DMS53 (cell line): ENCODE data around the gene GUCD1.

Experiments
- DNase-seq: peaks from one replicate; lab custom pipeline; 2025; lab: John Stamatoyannopoulos, UW

GUCD1 gene

DNA sequence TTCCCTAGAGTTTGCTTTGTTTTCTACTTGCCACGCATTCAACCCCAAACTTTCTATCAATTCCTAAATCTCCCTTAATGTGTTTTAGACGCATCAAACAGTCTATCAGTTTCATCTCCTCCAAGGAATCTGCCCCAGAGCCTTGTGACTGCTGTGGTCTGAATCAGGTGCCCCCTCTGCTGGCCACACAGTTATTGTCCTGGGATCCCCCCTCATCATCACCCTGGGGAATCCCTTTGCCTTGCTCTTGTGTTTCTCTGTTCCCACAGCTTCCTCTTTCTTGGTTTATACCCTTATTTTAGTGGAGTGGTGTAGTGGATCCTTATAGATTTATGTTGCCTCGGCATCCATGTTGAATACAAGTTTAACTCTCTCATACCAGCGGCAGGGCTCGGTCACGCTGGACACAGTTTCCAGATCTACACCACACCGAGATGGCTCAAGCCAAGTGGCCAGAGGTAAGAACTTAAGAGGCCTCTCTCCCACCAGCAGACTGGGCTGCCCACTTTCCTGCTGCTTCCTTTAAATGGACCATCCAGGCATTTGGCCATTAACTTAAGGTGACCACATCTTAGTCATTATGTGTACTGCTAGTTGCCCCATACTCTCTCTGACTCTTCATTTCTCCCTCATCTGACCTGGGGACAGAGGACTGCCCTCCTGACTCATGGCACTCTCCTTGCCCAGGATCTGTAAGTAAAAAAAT lies 51.6 kb downstream of the GUCD1 start:
- peak; percentile 13 for DNase-seq

DNA sequence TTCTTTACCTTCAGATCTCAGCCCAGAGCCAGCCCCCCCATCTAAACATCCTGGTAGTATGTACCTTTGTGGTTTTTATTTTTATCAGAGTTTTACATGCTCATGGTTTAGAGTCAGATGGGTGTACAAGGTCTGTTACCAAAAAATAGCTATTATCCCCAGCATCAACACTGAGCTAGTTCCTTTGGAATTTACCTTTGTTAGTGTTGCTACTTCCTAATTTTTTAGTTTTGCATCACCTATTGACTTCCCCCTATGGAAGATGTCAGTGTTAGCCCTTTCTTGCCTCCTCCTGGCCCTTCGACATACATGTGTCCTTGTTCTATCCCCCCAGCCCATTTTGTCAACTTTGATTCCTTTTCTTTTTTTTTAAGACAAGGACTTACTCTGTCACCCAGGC lies 52.4 kb downstream of the GUCD1 start:
- no peak for DNase-seq

- no peak for DNase-seq
These were observed 52.9 kb downstream of the GUCD1 start for GRCh38 chr22:24502034-24502433.

DNA sequence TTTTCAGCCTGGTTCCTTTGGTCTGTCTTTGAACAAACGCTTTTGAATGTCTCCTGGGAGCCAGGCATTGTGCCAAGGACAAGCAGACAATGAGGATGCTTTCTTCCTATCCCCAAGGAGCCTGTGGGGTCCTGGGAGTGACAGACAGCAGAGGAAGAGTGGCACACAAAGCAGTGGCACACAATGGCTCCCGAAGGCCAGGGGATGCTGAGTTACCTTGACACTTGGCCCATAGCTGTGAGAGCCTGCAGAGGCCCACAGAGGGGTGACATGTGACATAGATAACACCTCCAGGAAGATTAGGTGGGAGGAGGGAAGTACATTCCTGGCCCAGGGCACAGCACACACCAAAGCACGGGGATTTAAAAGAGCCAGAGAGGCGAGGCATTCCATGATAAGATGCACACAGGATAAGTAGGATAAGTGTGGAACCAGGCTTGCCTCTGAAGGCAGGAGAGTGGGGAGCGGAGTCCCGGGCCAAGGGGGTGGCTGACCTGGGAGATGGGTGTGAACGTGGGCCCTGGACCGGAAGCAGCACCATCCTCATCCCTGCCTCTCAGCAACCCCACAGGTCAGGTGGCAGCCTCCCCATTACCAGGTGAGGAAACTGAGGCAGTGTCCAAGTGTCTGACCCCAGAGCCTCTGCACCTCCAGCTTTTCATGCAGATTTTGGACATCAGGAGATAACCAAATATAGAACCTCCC lies 53.5 kb downstream of the GUCD1 start:
- no peak for DNase-seq

DNA sequence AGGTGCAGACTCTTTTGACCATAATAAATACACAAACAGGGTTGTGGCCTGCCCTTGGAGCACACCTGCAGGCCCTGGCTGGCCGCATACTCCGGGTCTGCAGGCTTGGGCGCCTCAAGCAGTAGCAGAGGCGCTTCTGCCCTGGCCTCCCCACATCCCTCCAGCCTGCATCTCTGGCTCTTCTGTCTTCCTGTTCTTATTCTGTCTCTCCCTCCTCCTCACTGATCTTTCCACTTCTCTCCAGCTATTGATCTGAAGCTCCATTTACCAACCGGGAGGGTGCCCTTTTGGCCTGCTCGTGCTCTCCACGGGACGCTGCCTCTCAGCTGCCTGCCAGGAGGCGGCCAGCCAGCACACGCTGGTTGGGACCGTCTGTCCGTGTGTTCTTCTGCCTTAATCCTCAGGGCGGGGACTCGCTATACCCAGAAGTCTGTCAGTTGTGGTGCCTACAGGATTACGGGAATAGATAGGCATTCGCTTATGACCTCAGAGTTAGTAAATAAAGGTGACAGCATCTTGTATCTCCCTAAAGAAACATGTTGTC lies 54.6 kb downstream of the GUCD1 start:
- peak; percentile 79 for DNase-seq

DNA sequence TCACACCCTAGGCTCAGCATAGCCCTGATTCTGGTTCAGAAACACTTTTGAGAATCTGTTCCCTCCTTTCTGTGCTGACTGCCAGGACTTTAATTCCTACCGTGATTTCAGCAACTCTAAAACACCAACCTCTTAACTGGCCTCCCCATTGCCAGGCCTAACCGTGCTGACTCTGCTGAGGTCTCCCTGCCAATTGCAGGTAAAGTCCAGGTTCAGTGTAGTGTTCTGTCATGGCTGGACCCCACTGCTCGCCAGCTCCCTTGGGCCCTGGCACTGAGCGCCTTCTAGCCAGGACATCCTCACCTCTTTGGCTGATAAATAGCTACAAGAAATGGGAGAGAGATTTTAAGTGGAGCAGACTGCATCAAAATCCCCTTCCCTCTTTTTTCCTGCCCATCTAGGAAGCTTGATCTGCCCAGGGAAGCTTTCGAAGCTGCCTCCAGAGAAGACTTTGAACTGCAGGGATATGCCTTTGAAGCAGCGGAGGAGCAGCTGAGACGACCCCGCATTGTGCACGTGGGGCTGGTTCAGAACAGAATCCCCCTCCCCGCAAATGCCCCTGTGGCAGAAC lies 55.1 kb downstream of the GUCD1 start:
- DNase-seq, result no peak

DNA sequence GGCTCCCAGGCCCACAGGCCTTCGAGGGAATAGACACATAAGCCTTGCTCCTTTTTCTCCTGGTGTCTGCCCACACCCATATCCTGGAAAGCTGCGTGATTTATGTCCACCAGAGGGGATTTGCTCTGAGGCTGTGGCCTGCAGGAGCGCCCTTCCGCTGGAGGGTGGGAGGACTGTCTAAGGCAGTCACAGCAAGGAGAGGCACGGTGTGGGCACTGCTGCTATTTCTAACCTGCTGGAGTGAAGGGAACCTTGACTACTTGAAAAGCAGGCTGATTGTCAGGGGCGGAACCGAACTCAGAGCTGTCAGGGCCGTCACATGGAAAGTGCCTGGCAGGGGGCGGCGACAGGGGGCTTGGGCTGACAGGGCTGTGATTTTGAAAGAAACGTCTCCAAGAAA lies 56.1 kb downstream of the GUCD1 start:
- DNase-seq, result no peak

- DNase-seq, result no peak
These were observed 57.1 kb downstream of the GUCD1 start for GRCh38 chr22:24497841-24498258.

- no peak for DNase-seq
These were observed 58.3 kb downstream of the GUCD1 start for GRCh38 chr22:24496661-24497060.

- no peak for DNase-seq
These were observed 58.7 kb downstream of the GUCD1 start for GRCh38 chr22:24496234-24496633.

DNA sequence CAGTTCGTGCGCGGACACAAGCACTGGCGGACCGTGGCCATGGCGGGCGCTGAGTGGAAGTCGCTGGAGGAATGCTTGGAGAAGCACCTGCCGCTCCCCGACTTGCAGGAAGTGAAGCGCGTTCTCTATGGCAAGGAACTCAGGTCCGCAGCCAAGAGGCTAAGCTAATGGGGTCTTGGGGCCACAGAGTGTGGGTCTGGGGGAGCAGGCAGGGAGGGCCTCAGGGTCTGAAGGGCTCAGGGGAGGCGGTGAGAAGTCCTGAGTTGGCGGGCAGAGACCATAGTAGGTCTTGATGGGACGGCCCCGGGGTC lies 59.6 kb downstream of the GUCD1 start:
- no peak for DNase-seq

DNA sequence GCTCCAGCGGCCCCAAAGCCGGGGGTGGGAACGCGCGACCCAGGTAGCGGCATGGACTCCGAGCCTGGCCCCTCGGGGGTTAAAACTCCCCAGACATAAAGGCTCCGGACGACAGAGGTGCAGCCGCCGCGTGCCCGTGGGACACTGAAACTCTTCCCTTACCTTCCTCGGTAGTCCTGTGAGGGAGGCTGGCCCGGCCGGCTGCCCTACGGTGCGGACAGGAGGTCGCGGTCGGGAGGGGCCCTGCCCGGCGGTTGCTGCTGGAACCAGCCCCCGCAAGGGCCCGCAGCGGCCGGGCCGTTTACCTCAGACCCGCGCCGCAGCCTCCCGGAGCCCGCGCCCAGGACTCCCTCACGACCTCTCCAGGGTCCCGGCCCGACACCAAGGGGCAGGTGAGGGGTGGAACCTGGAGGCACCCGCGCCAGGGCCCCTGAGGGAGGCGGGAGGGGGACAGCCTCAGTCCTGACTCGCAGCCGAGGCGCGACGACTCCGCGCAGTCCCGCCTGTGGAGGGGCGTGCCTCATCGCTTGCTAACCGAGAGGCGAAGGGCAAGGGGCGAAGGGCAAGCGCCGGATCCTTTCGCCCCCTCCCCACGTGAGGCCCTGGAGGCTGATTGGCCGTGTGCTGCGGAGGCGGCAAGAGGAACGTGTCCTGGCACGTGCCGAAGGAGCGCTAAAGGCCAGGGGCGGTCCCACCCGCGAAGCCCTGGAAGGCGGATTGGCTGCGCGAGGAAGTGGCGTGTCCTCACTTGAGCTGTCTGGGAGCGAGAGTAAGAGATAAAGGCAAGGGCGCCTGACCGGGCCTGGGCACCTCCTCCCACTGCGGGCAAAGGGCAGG lies 60.2 kb downstream of the GUCD1 start, which contains the start of gene UPB1:
UPB1 (plus strand) TSS at position 805 of the 837 bp plus-strand sequence. CDS start 72 bp downstream, outside the sequence.
- no peak for DNase-seq

GRCh38 chr22:24494167-24494527 lies 60.8 kb downstream of the GUCD1 start:
- DNase-seq, result no peak

- DNase-seq, result no peak
These were observed 62.5 kb downstream of the GUCD1 start for GRCh38 chr22:24492391-24492790.
